ENCODE measurements around the gene PHOSPHO2.
"Not testable (repeated sequence)": the region's sequence is repeated elsewhere in the genome, so short reads cannot be mapped to it uniquely, and the experiment has no call there.

Gene PHOSPHO2

DNA sequence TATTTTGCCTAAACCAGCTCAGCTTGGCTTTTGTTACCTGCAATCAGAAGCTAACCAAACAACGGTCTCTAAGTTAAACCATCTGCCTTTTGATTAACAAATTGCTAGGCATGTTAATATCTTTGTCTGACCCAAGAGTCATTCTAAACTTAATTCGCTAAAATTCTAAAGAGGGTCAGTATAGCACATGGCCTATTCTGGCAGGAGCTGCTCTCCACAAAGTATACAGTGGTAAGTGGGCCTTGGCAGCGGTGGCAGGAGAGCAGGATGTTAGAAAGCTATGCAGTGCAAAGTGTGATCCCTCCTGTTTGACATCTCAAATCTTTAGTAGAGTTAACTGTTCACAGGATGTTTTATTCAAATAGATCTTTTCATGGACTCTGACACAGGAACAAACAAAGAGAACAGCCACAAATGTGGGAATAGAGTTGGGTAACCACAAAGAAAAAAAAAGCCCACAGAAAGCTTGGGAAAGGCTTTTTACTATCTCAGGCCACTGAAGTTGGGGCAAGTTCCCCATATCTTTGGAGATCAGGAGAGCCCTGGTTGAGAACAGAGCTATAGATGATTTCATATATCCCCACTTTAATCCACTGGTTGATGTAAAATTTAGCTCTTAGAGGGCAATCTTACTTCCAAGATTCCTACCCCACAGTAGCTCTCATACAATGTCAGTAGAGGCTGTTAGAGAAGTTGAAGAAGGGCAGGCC is 10.7 kb upstream of the PHOSPHO2 start:
- no peak for DNase-seq (ENCODE audit: low read depth in 1 of 2, low spot score in 1 of 2)

- no peak for DNase-seq (ENCODE audit: low read depth in 1 of 2, low spot score in 1 of 2)
These were observed 10.1 kb upstream of the PHOSPHO2 start for GRCh38 chr2:169684135-169684565.

- not testable (repeated sequence) for DNase-seq (ENCODE audit: low read depth in 1 of 2, low spot score in 1 of 2)
These were observed 9.6 kb upstream of the PHOSPHO2 start for GRCh38 chr2:169684712-169685111.

DNA sequence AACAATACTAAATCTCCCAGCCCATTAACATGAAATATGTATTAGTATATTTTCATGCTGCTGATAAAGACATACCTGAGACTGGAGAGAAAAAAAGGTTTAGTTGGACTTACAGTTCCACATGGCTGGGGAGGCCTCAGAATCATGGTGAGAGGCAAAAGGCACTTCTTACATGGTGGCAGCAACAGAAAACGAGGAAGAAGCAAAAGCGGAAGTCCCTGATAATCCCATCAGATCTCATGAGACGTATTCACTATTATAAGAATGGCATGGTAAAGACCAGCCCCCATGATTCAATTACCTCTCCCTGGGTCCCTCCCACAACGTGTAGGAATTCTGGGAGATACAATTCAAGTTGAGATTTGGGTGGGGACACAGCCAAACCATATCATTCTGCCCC is 7.4 kb upstream of the PHOSPHO2 start:
- DNase-seq (ENCODE audit: low read depth in 1 of 2, low spot score in 1 of 2), result not testable (repeated sequence)

DNA sequence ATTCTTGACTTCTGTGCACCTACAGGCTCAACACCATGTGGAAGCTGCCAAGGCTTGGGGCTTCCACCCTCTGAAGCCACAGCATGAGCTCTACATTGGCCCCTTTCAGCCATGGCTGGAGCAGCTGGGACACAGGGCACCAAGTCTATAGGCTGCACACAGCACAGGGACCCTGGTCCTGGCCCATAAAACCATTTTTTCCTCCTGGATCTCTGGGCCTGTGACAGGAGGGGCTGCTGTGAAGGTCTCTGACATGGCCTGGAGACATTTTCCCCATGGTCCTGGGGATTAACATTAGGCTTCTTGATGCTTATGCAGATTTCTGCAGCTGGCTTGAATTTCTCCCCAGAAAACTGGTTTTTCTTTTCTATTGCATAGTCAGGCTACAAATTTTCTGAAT is 6.3 kb upstream of the PHOSPHO2 start:
- DNase-seq (ENCODE audit: low read depth in 1 of 2, low spot score in 1 of 2), result not testable (repeated sequence)

- no peak for DNase-seq (ENCODE audit: low read depth in 1 of 2, low spot score in 1 of 2)
These were observed 3.3 kb upstream of the PHOSPHO2 start for GRCh38 chr2:169690958-169691357.

DNA sequence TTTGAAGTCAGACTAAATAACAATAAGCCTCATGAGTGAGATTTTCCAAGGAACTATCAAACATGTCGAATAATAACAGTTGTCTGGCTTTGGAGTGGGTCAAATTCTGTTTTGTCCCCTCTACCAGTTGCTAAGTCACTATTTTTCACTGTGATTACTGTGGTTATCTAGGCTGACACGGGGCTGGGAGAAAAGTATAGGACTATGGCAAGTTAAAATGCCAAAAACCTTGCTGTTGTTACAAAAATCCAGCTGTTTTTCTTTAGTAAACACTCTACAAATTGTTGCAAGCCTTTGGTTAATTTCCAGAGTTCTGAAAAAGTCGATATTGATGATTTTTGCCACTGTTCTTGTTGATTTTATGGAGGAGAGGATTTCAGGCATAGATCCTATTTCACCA is 1.6 kb upstream of the PHOSPHO2 start:
- no peak for DNase-seq (ENCODE audit: low read depth in 1 of 2, low spot score in 1 of 2)

- no peak for DNase-seq (ENCODE audit: low read depth in 1 of 2, low spot score in 1 of 2)
These were observed 909 bp upstream of the PHOSPHO2 start for GRCh38 chr2:169693360-169693759.

- DNase-seq (ENCODE audit: low read depth in 1 of 2, low spot score in 1 of 2), result no peak
These were observed 608 bp downstream of the PHOSPHO2 start for GRCh38 chr2:169694894-169695260.

GRCh38 chr2:169696381-169696780 is 2.1 kb downstream of the PHOSPHO2 start:
- no peak for DNase-seq (ENCODE audit: low read depth in 1 of 2, low spot score in 1 of 2)

GRCh38 chr2:169699173-169699572 is 4.9 kb downstream of the PHOSPHO2 start:
- not testable (repeated sequence) for DNase-seq (ENCODE audit: low read depth in 1 of 2, low spot score in 1 of 2)

GRCh38 chr2:169702996-169703395 is 8.7 kb downstream of the PHOSPHO2 start:
- no peak for DNase-seq (ENCODE audit: low read depth in 1 of 2, low spot score in 1 of 2)

DNA sequence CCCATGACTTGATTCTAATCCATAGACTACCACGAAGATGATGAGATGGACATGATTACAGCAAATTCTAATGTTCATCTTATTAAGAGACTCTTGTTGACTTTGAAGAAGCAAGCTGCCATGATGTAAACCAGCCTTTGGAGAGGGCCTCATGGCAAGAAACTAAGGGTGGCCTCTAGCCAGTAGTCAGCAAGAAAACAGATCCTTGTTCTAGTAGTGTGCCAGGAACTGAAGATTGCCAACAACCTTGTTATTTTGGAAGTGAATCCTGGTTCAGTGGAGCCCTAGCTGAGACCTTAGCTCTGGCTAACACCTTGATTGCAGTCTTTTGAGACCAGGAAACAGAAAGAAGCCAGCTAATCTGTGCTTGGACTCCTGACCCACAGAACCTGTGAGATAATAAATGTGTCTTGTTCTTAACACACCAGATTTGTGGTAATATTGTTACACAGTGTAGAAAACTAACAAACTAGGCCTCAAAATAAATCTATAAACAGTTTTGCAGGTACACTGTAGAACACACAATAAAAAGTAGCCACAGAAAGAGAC is 10.0 kb downstream of the PHOSPHO2 start:
- DNase-seq (ENCODE audit: low read depth in 1 of 2, low spot score in 1 of 2), result no peak

DNA sequence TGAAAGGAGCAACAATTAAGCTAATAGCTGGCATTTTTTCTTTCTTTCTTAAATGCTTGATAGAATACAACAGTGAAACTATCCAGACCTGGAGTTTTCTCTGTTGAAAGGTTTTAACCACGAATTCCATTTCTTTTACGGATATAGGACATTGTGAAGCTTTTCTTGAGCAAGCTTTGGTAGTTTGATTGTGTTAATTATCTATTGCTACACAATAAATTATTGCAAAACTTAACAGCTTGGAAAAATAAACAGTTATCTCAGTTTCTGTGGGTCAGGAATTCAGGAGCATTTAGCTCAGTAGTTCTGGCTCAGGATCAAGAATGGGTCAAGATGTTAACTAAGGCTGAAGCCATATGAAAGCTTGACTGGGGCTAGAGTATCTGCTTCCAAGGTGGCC is 11.7 kb downstream of the PHOSPHO2 start:
- DNase-seq (ENCODE audit: low read depth in 1 of 2, low spot score in 1 of 2), result no peak

DNA sequence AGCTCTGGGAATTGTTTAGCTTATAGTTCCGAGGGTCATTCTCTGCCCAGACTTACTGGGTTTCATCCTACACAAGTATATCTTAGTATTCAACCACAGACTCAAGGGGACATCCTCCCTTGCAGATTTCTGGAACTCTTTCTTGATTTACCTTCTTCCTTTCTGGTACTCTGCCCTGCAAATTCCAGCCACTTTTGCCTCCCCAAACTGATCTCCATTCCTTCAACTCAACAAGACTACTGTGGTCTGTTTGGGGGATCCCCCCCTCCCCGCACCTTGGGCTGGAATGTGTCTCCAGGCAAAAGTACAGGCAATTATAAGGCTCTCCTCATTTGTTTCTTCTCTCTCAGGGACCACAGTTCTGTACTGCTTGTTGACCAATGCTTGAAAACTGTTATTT is 13.4 kb downstream of the PHOSPHO2 start:
- DNase-seq (ENCODE audit: low read depth in 1 of 2, low spot score in 1 of 2), result no peak

GRCh38 chr2:169709331-169709730 is 15.1 kb downstream of the PHOSPHO2 start:
- DNase-seq (ENCODE audit: low read depth in 1 of 2, low spot score in 1 of 2), result no peak

DNA sequence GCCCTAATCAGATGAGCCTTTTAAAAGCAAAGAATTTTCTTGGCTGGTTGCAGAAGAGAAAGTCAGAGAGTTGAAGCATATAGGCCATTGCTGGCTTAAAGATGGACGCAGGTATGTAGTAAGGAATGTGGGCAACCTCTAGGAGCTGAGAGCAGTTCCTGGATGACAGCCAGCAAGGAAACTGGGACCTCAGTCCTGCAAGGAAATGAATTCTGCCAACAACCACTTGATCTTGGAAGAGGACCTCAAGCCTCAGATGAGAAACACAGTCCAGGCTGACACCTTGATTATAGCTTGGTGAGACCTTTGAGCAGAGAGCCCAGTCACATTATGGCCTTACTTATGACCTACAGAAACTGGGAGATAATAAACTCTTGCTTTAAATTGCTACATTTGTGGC is 15.7 kb downstream of the PHOSPHO2 start:
- no peak for DNase-seq (ENCODE audit: low read depth in 1 of 2, low spot score in 1 of 2)

DNA sequence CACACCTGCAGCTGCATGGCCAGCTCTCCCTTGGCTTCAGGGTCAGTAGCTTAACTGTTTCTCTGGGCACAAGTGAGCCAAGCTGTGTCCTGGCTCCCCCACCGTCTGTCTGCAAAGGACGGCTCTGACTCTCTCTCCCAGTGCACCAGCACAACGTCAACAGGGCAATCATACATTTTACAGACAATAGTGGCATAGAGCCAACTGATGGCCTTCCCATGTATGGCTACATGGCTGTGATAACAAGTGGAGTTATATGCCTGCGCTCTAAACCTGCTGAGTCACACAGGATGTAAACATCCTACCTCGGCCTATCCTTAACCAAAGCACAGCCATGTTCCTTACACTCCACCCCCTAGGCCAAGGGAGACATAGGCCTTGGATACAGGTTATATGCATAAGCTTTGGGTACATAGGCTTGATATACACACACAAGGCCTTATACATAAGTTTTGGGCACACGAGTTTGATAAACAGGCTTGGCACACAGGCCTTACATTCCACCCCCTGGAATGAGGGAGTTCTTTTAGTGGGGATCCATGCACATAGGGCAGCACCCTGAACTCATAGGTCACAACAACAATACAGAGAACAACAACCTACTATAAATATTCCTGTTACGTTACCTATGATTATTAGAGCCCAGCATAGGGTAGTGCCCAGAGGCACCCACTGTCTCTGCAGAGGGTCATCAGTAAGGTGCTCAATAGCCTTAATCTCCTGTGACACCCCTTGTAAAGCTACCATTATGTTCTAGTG is 17.7 kb downstream of the PHOSPHO2 start:
- DNase-seq (ENCODE audit: low read depth in 1 of 2, low spot score in 1 of 2), result no peak

GRCh38 chr2:169712791-169713227 is 18.5 kb downstream of the PHOSPHO2 start:
- no peak for DNase-seq (ENCODE audit: low read depth in 1 of 2, low spot score in 1 of 2)

DNA sequence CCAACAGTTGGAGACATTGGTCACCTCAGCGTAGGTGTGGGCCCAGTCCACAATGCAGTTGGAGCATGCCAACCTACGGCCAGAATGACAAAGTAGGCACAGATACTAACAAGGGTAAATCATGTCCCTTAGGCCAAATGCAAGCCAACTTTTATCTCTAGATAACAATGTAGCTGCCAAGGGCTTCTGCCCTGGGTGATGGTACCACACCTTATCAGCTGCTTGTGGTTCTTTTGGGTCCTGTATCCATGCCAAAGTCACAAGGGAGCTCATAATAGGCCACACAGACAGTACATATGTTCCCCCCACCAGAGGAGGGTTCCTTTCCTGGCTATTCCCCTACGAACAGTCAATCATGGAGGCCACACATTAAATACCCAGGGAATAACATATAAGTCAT is 19.1 kb downstream of the PHOSPHO2 start:
- DNase-seq (ENCODE audit: low read depth in 1 of 2, low spot score in 1 of 2), result no peak

- DNase-seq (ENCODE audit: low read depth in 1 of 2, low spot score in 1 of 2), result no peak
These were observed 20.4 kb downstream of the PHOSPHO2 start for GRCh38 chr2:169714699-169715098.
